Stromal cell of bone marrow (primary cell): Measurements from ENCODE around the gene PICK1.
A peak's percentile ranks its signal among the peaks of the same experiment; 100 is the strongest.

Experiments
- DNase-seq: peaks from one replicate; pipeline ENCODE4 v3.0.0-alpha.2; 2012; ENCODE audit warnings: low read depth

Gene PICK1

GRCh38 chr22:38049812-38050619 lies 7.2 kb upstream of the PICK1 start:
- no peak for DNase-seq

GRCh38 chr22:38050720-38051119 lies 6.5 kb upstream of the PICK1 start:
- no peak for DNase-seq

- DNase-seq: no peak
These were observed 5.9 kb upstream of the PICK1 start for GRCh38 chr22:38051261-38051660.

GRCh38 chr22:38051900-38052862 lies 5.0 kb upstream of the PICK1 start:
- peak; percentile 54 for DNase-seq

GRCh38 chr22:38062791-38063190 lies 5.6 kb downstream of the PICK1 start:
- no peak for DNase-seq

- DNase-seq: no peak
These were observed 8.3 kb downstream of the PICK1 start for GRCh38 chr22:38065539-38065938.

- DNase-seq: no peak
These were observed 9.3 kb downstream of the PICK1 start for GRCh38 chr22:38066381-38067027.

- DNase-seq: no peak
These were observed 9.8 kb downstream of the PICK1 start for GRCh38 chr22:38067028-38067415.

GRCh38 chr22:38067761-38068360 lies 10.7 kb downstream of the PICK1 start:
- no peak for DNase-seq

- DNase-seq: no peak
These were observed 11.6 kb downstream of the PICK1 start for GRCh38 chr22:38068641-38069371.

GRCh38 chr22:38069372-38070249 lies 12.4 kb downstream of the PICK1 start:
- peak; percentile 39 for DNase-seq

- no peak for DNase-seq
These were observed 13.2 kb downstream of the PICK1 start for GRCh38 chr22:38070250-38070921.

- DNase-seq: no peak
These were observed 14.5 kb downstream of the PICK1 start for GRCh38 chr22:38071421-38072321.

- DNase-seq: no peak
These were observed 15.3 kb downstream of the PICK1 start for GRCh38 chr22:38072322-38073149.

GRCh38 chr22:38073150-38074130 lies 16.2 kb downstream of the PICK1 start:
- DNase-seq: no peak
